ENCODE measurements around the gene CYCS.
A peak's percentile ranks its signal among the peaks of the same experiment; 100 is the strongest.

Gene CYCS

GRCh38 chr7:25143763-25144162 is 18.7 kb upstream of the CYCS start:
- CTCF ChIA-PET = no interaction called here
- DNase-seq (ENCODE audit: low read depth, low spot score) = no peak
- H3K4me3 ChIP-seq (ENCODE audit: low read depth, low read length) = no peak overlapping the region
- POLR2A ChIA-PET = no interaction called here
- TF ChIP-seq CTCF (IDR thresholded peaks at IDR 0.05; ENCODE audit: insufficient read depth, low read length, missing control alignments) = no peak

GRCh38 chr7:25139536-25139935 is 14.5 kb upstream of the CYCS start:
- CTCF ChIA-PET = interaction anchor here (1.5 to 1.6 kb wide), 2 partner anchors 21 to 41 kb away, joined by 5 to 6 read pairs; no protein-coding TSS in a partner anchor
- no peak for DNase-seq (ENCODE audit: low read depth, low spot score)
- no peak for TF ChIP-seq CTCF (IDR thresholded peaks at IDR 0.05; ENCODE audit: insufficient read depth, low read length, missing control alignments)
- POLR2A ChIA-PET = no interaction called here
- no peak overlapping the region for H3K4me3 ChIP-seq (ENCODE audit: low read depth, low read length)

GRCh38 chr7:25134358-25135010 is 9.4 kb upstream of the CYCS start:
- no peak for TF ChIP-seq CTCF (IDR thresholded peaks at IDR 0.05; ENCODE audit: insufficient read depth, low read length, missing control alignments)
- ChIA-PET POLR2A (interaction anchor here (1.2 kb wide), 1 partner anchor 9 kb away, joined by 5 read pairs; the partner anchor contains the start of gene CYCS), CTCF (interaction anchor here (1.4 kb wide), 1 partner anchor 322 kb away, joined by 3 read pairs; no protein-coding TSS in a partner anchor)
- H3K4me3 ChIP-seq (ENCODE audit: low read depth, low read length) = no peak overlapping the region
- no peak for DNase-seq (ENCODE audit: low read depth, low spot score)

- H3K4me3 ChIP-seq (ENCODE audit: low read depth, low read length) = no peak overlapping the region
- ChIA-PET CTCF (interaction anchor here (1.2 to 1.3 kb wide), 2 partner anchors 15 to 48 kb away, joined by 3 read pairs; a partner anchor contains a TSS), POLR2A (no interaction called here)
- DNase-seq (ENCODE audit: low read depth, low spot score) = no peak
- TF ChIP-seq CTCF (IDR thresholded peaks at IDR 0.05; ENCODE audit: insufficient read depth, low read length, missing control alignments) = no peak
These were observed 7.4 kb upstream of the CYCS start for GRCh38 chr7:25132430-25132829.

GRCh38 chr7:25126751-25127150 is 1.7 kb upstream of the CYCS start:
- ChIA-PET POLR2A (no interaction called here), CTCF (interaction anchor here (1.1 to 4.3 kb wide), 2 partner anchors 29 to 90 kb away, joined by 3 to 17 read pairs; no protein-coding TSS in a partner anchor)
- TF ChIP-seq CTCF (IDR thresholded peaks at IDR 0.05; ENCODE audit: insufficient read depth, low read length, missing control alignments) = no peak
- H3K4me3 ChIP-seq (ENCODE audit: low read depth, low read length) = no peak overlapping the region
- DNase-seq (ENCODE audit: low read depth, low spot score) = no peak

- H3K4me3 ChIP-seq (ENCODE audit: low read depth, low read length) = peak overlapping the region; percentile 95
- TF ChIP-seq CTCF (IDR thresholded peaks at IDR 0.05; ENCODE audit: insufficient read depth, low read length, missing control alignments) = no peak
- POLR2A ChIA-PET = interaction anchor here (0.7 to 2.2 kb wide), 13 partner anchors 9 to 681 kb away, joined by 3 to 11 read pairs (median 4); partner anchors contain the start of gene PALS2
- DNase-seq (ENCODE audit: low read depth, low spot score) = no peak
- CTCF ChIA-PET = interaction anchor here (1.1 to 4.3 kb wide), 3 partner anchors 26 to 312 kb away, joined by 4 to 17 read pairs (median 4); no protein-coding TSS in a partner anchor
These were observed 459 bp downstream of the CYCS start for GRCh38 chr7:25124465-25125136.
